Esophagus mucosa (tissue), 1 donor: ENCODE results near the gene CHSY1. TPM values are rescaled to one million over a fixed set of nuclear protein-coding genes. Genes with fewer than 3 reads are reported as not detected.
A peak's percentile ranks its signal among the peaks of the same experiment; 100 is the strongest.

Experiments used
- ATAC-seq: fragments of 200-7000 bp; cut with Tn5 transposase; one replicate; pipeline ENCODE4 v1.9.1; 2020
- total RNA-seq: library from RNA; stranded (reverse); gene quantifications from one replicate; pipeline ENCODE4 v1.2.4, GENCODE V29; 2023
- donor health status: DM: yes; HTN: yes; CAD: no.

CHSY1 gene
- total RNA-seq, 1 donor from 2014 or later: 10.0 TPM

DNA sequence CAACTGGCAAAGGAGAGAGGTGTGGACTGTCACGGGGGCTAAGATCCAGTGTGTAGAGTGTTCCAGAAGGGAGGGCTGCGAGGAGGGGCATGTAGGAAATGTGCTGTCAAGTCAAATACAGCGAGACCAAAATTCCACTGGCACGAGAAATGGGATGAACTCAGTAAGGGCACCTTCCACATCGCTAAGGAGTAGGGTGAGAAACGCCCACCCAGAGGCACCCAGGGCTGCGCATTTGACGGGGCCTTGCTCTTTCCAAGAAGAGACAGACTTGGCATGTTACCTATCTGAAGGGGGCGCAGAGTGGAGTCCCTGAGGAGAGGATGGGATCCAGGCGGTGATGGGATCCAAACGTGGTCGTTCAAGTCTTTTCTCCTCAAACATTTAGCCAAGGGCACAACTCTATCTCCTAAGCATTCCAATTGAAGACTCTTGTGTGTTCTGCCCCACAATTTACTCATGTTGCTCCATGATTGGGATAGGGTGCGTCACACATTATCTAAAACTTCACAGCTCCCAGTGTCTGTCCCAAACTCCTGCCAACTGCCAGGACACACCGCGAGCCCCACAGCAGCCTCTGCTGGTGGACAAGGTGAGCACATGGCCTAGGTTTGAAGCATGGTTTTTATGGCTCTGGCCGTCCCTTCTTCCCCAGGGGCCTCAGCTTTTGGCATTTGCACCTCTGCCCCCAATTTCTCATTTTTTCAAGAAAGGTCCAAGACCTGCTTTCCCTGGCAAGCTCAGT is 17.8 kb upstream of the CHSY1 start:
- ATAC-seq: no peak

DNA sequence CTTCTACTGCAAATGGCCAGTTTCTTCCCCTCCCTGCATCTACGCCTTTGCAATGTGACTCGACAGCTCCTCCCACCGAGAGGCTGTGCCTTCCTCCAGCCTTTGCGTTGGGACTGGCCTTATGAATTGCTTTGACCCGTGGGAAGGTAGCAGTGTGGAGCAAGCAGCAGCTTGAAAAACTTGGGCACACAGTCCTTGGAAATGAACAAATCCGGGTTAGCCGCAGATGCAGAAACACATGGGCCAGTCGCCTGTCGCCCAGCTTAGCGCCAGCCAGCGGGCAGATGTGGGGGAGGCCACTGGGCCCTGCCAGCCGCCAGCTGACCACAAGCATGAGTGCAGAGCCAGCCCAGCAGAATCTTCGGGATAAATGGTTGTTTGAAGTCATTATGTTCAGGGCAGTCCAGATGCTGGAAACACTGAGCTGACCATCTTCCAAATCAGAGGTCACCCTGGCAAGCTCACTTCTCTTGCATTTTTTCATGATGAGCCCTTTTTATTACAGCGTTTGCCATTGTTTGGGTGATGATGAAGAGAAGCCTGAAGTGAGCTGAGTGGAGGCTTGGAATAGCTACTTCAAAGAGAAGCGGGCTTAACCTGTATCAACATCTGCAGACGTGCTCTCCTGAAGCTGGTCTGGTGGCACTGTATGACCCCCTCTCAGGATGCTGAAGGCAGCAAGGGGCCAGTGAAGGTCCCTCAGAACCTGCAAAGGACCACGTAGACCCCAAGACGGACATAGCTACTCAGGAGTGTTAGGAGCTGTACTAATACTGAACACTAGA is 15.7 kb upstream of the CHSY1 start:
- ATAC-seq: peak; percentile 70

DNA sequence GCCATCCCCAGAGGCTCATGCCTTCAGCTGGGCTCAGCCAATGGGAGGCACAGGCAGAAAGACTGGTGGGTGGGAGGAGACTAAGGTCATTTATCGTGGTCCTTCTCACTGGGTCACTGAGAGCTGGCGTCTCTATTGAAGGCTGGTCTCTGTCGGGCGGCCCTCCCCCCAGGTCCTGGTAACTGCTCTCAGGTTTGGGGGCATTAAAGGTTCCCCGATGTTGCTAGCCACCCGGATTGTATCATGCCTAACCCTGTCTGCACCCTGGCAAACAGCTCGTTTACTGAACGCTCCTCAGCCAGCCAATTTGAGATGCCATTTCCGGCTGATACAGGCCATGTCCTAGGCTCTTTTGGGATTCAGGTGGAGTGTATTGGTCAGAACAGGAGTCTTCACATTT is 14.9 kb upstream of the CHSY1 start:
- no peak for ATAC-seq

DNA sequence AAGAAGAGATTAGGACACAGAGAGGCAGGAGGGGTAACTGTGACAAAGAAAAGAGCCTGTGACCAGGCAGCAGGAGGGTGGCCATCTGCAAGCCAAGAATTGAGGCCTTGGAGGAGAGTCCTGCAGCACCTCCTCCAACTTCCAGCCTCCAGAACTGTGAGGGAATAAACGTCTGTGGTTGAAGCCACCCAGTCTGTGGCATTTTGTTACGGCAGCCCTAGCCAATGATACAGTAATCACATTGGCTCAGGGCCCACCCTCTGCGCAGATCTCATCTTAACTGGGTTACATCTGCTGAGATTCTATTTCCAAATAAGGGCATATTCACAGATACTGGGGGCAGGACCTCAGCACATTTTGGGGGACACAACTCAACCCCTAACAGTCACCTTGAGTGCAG is 14.2 kb upstream of the CHSY1 start:
- no peak for ATAC-seq

DNA sequence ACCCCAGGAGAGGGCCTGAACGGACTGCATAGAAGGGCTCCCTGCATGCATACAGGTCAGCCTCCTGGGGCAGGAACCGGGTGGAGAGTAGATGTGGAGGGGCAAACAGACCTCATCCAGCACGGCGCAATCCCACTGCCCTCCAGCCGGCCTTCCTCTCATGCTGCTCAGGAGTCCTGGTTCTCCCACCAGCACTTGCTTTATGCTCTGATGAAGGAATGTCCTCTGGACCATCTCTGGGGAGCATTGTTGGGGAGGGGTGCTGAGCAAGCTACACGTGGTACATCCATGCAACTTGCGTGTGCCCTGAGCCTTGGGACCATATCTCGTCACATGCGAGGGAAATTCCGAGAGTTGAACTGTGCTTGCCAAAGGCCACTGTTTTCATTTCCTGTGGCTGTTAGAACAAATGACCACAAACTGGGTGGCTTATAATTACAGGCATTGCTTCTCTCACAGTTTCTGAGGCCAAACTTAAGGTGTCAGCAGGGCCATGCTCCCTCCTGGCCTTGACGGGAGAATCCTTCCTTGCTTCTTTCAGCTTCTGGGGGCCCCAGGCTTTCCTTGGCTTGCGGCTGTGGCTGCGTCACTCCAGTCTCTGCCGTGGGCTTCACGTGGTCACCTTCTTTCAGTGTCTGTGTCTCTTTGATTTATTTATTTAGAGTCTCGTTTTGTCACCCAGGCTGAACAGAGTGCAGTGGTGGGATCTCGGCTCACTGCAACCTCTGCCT is 13.2 kb upstream of the CHSY1 start:
- no peak for ATAC-seq

DNA sequence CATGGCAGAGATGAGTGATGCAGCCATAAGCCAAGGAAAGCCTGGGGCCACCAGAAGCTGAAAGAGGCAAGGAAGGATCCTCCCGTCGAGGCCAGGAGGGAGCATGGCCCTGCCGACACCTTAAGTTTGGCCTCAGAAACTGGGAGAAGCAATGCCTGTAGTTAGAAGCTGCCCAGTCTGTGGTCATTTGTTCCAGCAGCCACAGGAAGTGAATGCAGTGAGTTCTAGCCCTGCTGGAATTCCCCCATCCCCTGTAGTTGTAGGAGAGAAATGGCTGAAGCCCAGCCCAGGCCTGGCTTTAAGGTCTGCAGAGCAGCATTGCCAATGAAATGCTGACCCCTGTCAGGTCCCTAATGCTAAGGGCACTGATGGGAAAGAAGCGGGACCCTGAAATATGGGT is 12.2 kb upstream of the CHSY1 start:
- no peak for ATAC-seq

DNA sequence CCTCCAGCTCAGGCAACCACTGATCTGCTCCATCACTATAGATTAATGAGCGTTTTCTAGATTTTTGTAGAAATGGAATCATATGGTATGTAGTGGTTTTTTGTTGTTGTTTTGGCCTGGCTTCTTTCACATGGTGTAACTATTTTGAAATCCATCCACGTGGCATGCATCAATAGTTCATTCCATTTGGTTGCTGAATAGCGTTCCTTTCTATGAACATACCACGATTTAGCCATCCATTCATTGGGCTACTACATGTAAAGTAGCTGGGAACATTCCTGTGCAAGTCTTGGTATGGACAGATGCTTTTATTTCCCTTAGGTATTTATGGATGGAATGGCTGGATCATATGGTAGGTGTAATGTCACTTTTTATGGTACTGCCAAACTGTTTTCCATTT is 10.7 kb upstream of the CHSY1 start:
- no peak for ATAC-seq

DNA sequence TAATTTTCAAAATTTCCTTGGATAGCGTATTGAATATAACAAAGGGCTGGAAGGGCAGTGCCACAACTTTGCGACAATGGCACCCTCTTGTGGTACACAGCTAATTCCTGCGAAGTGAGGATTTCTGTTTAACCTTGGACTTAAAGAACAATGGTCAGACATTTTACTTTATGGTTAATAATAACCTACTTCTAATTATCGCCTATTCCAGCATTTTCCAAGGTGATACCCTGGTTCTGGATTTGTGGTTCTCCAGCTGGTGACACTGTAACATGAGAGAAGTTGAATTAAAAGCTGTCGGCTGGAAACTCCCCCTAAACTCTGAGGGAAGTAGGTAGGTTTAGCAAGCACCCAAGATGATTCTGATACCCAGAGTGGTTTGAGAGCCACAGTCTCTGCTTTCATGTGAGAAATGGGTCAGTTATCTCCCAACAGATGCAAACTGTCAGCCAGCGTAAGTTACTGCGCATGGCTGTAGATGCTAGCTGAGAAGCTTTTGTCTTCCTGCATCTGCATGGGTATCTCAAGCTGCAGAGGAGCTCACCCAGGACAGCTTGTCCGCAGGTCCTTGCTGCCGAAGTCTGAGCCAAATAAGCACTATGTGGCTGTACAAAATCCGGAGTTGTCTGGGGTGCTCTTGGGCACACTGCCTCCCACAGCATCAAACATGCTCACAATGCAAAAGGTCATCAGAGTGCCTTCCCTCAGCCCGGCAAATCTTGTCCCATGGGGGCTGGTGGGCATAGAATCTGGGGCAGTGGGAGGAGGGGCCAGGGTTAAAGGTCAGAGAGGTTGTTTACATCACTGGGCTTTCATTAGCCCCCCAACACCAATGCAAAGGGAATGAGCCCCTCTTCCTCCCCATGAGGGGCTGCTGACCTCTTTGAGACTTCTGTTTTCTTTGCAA is 6.6 kb upstream of the CHSY1 start:
- peak; percentile 76 for ATAC-seq

DNA sequence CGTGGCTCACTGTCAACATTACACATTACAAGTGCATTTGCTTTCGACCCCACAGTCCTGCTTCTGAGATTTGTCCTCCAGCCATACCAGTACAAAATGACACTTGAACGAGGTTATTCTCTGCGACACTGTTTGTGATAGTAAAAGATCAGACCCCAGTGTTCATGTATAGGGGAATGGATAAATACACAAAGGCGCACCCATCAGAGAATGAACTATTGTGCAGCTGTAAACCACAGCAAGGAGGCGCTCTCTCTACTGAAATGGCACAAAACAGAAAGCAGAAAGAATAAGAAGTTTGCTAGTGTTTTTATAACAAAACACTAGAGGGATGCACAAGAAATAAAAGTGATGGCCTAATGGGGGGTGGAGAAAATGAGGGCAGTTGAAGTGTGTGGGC is 4.9 kb upstream of the CHSY1 start:
- no peak for ATAC-seq

DNA sequence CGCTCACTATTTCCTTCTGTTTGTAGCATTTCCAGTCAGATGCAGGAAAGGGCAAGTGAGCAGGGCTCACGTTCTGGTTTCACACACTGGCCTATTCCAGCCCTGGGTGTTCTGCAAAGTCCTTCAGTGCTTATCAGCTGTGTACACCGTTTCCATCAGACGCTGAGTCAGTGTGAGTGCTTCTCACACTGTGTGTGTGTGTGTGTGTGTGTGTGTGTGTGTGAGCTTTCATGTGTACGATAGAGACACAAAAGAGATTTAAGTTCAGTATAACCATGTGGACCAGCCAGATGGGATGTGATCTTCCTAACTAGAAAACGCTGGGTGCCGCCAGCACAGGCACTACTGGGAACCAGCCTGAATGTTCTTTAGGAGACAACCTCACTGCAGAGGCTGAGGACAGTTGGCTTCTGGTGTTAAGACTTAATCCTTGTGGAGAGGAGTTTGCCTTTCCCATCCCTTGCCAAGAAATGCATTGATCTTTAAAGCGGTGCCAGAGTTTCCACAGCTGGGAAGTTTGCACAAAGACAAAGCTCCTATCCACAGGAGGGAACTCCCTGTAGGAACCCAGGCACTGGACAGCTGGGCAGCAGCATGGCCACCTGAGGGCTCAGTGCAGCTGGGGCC is 3.9 kb upstream of the CHSY1 start:
- no peak for ATAC-seq

DNA sequence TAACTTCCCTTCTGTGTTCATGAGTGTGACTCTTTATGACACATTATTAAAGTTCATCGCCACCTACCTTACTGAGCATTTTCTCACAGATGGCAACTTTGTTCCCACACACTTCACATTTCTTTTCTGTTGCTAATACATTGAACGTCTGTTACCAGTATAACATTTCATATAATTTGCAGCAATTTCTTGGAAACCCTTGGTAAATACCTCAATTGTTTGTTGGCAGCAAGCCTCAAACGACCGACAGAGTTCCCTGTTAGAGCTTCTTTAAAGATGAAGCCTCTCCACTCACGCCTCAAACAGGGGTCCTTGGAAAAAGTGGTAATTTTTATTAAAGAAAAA is 3.2 kb upstream of the CHSY1 start:
- ATAC-seq: no peak

DNA sequence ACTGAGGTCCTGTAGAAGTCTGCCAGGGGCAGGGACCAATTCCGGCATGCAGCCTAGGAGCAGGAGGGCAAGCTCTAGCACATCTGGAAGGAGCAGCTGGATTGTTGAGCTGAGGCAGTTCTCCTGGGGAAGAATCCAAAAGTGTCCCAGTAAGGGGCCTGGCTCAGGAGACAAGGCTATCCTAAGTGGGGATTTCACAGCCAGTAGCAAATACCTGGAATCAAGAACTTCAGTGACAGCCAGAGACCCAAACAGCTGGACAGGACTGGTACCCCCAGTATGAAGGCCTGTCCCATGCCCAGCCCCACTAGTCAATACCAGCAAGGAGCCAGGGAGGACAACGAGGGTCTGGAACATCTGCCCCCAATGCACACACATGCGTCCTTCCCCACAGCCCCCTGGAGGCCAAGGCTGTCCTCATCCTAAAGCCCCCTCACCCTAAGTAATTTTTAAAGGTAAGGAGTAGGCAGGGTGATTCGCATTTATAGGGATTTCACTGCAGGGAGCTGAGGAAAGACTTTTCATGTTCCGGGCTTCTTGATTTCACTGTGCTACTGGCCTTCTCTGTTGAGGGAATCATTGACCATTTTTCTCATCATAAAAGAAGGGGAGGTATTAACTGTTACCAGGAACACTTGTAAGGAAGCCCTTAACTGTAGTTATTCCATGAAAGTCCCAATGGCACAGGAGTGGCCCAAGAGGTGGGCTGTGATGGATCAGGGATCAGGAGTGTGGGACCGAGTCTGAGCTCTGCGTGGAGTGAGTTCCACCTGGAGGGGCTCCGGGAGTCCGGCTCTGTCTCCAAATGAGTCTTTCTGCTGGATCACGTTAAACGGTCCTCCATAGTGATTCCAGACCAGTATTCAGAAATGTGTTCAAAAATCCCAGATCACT is 2.6 kb upstream of the CHSY1 start:
- ATAC-seq: no peak

DNA sequence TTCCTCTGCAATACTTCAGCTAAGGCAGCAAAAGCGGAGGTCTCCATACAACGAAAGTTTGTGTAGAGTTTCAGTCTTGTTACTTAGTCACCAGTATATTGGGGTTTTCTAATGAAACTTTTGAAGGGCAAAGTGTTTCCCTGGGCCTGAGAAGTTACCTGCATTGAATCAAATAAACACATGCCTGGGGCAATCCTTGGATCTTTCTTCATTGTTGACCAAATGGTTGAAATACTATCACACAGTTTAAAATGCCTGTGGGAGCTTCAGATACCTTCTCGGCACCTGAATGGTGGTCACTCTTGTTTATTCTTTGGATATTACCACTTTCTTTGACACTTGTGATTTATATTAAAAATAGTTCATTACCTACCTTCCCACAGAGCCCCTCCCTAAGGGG is 988 bp upstream of the CHSY1 start:
- no peak for ATAC-seq

DNA sequence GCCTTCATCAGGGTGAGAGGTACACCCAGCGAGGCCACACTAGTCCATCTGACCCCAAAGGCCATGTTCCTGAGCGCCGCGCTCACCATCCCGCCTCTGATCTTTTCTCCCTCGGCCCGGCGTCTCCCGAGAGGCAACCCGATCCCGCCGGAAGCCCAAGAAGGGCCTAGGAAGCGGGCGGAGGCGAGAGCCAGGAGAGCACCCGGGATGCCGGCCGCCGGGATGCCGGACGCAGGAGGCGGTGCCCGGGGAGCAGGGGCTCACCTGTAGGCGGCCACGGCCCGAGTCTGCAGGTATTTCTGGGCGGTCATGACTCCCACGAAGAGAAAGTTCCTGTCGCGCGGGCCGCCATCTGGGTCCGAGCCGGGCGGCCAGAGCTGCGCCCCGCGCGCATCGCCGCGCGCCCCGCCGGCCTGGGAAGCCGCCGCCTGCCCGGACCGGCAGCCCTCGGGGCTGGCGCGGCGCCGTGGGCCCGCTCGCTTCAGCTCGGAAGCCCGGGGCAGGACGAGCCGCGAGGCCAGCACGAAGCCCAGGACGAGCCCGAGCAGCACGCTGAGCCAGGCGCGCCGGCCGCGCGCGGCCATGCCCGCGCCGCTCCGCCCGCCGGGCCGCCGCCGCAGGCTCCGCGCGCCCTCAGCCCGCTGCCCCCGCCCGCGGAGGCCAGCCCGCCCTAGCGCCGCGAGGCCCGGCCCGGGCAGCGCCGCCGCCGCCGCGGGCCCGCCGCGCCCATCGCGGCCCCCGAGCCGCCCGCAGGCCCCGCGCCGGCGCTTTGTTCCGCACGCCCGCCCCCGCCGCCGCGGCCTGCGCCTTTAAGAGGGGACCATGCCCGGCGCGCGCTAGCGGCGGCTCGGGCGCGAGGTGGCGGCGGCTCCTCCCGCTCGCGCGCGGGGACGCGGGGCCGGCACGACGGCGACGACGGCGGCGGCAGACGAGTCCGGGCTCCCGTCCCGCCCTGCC is 697 bp downstream of the CHSY1 start:
- ATAC-seq: peak; percentile 63

DNA sequence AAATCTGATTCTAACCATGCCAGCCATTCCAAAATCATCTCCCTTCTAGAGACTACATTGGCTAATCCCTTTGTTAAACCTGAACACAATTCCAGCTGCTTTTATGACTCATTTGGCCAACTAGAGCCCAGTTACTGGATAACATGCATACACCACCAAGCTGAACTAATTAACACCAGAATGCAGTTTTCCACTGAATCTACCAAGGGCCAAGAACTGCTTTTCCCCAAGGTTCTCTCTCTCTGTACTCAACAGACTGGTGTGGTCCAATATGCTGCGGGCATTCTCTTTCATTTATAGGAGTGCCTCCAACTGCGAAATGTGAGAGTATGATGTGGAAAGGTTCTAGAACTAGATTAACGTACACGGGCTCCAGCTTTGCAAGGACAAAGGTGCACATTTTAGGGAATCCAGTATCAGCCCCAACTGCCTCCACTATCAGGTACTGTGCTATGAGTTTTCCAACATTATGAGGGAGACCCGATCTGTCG is 1.5 kb downstream of the CHSY1 start:
- ATAC-seq: peak; percentile 36

DNA sequence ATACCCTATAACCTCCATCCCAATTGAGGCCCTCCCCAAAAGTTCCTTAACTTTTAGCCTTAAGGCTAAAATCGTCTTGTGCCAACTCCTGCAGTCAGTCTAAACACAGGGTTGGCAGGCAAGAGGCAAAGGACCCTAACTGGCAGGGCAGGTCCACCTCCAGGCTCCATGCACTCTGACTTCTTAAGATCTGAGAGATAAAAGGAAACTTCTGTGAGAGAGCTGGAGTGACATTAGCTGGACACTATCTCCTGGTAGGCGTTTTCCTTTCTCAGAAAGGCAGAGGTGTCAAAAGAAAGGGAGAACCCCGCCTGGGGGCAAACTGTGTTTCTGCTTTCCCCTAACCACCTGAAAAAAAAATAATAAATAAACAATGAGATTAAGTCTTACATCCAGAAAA is 3.6 kb downstream of the CHSY1 start:
- no peak for ATAC-seq

DNA sequence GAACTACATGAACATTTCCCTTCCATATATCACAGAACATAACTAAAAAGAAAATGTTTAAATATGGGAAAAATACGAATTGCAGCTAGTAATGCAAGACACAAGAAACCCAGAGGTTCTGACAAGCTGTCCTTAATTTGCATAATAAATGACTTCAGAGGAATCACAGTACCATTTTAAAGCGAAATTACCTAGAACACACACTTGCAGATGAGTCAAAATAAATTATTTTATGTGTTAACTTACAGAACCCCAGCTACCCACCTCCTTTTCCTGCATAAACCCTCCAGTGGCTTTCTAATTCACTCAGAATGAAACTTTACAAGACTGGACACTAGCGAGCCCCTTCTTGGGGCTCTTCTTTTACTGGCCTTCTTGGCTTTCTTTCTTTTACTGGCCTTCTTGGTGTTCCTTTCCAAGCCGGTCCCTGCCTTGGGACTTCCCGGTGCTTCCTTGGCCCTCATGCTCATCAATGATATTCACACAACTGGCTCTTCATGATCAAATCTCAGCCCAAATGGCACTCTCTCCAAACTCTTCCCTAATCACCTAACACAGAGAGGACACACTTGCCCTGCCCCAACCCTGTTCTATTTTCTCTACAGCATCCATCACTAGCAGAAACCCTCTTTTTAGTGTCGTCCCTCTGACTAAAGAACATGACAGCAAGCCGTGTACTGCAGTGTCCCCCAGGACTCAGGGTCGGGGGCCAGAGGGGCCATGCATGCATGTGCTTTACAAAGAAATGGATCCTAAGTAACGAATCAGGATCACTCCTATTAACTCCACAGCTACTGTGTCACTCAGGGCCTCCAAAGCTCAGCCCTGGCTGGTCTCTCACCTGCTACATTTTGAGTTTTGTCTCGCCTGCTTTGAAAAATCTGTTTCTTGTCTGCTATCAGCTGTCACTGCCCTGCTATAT is 4.8 kb downstream of the CHSY1 start:
- no peak for ATAC-seq

DNA sequence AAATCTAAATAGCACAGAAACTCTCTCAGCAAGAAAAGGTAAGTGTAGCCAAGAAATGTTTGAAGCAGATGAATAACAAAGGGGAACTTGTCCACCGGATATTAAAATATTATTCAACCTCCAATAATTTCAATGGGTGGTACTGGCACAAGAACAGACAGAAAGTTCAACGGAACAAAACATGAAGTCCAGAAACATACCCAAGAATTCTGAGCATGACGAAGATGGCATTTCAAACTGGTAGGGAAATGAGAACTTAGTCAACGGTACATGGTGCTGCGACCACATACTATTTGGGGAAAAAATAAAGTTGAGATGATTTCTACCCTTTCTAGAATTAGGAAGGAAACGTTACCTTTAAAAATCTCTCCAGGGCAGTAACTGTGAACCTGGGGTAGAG is 5.5 kb downstream of the CHSY1 start:
- ATAC-seq: no peak
